Measurements from ENCODE around the gene MAPRE2. TPM values are rescaled to one million over a fixed set of nuclear protein-coding genes. Genes with fewer than 3 reads are reported as not detected.

Gene MAPRE2
- total and polyA plus RNA-seq, 8 donors: 37.4 to 56.3 (median 50.0) TPM

GRCh38 chr18:35084494-35085449 lies 43.6 kb downstream of the MAPRE2 start:
- Histone ChIP-seq H3K4me1 (peaks cover 0 to 7% of the 10 kb centered on the region in 2 donors), H3K9me3 (no peaks in the 10 kb centered on the region), H3K36me3 (no peaks in the 10 kb centered on the region), H3K4me3 (no peak overlapping the region), H3K27me3 (no peaks in the 10 kb centered on the region), H3K27ac (no peak overlapping the region)
- DNase-seq (no peak), ATAC-seq (peak; percentile 12)
- intact Hi-C loops (cut with DNase I): no loop called here
- no peak for TF ChIP-seq CTCF (IDR thresholded peaks at IDR 0.05)

GRCh38 chr18:35085450-35086380 lies 44.5 kb downstream of the MAPRE2 start:
- H3K36me3 ChIP-seq: no peaks in the 10 kb centered on the region
- ATAC-seq: no peak
- peak in 1 of 4 donors; percentile 3 for DNase-seq
- H3K27me3 ChIP-seq: no peaks in the 10 kb centered on the region
- TF ChIP-seq CTCF (IDR thresholded peaks at IDR 0.05): no peak
- H3K27ac ChIP-seq: no peak overlapping the region
- no peaks in the 10 kb centered on the region for H3K9me3 ChIP-seq
- peaks cover 0 to 7% of the 10 kb centered on the region in 2 donors for H3K4me1 ChIP-seq
- H3K4me3 ChIP-seq: no peak overlapping the region
- intact Hi-C loops (cut with DNase I): no loop called here

- Histone ChIP-seq H3K9me3 (no peaks in the 10 kb centered on the region), H3K27ac (no peak overlapping the region), H3K27me3 (no peaks in the 10 kb centered on the region), H3K4me3 (no peak overlapping the region), H3K36me3 (no peaks in the 10 kb centered on the region), H3K4me1 (peaks cover 0 to 7% of the 10 kb centered on the region in 2 donors)
- no peak for TF ChIP-seq CTCF (IDR thresholded peaks at IDR 0.05)
- intact Hi-C loops (cut with DNase I): no loop called here
- ATAC-seq (no peak), DNase-seq (no peak)
Measured at GRCh38 chr18:35086704-35087103, 45.5 kb downstream of the MAPRE2 start.

- no peaks in the 10 kb centered on the region for H3K9me3 ChIP-seq
- H3K27me3 ChIP-seq: no peaks in the 10 kb centered on the region
- no peaks in the 10 kb centered on the region for H3K36me3 ChIP-seq
- no peak for DNase-seq
- no peak for ATAC-seq
- peaks cover 0 to 7% of the 10 kb centered on the region in 2 donors for H3K4me1 ChIP-seq
- intact Hi-C loops (cut with DNase I): no loop called here
- no peak overlapping the region for H3K27ac ChIP-seq
- TF ChIP-seq CTCF (IDR thresholded peaks at IDR 0.05): no peak
- no peak overlapping the region for H3K4me3 ChIP-seq
Measured at GRCh38 chr18:35087726-35088125, 46.5 kb downstream of the MAPRE2 start.

GRCh38 chr18:35088921-35089320 lies 47.7 kb downstream of the MAPRE2 start:
- no peak for DNase-seq

More at GRCh38 chr18:35088921-35089320, 47.7 kb downstream of the MAPRE2 start:
- H3K36me3 ChIP-seq: no peaks in the 10 kb centered on the region
- H3K4me3 ChIP-seq: no peak overlapping the region
- peaks cover 0 to 7% of the 10 kb centered on the region in 2 donors for H3K4me1 ChIP-seq
- intact Hi-C loops (cut with DNase I): no loop called here
- no peak for TF ChIP-seq CTCF (IDR thresholded peaks at IDR 0.05)
- no peaks in the 10 kb centered on the region for H3K9me3 ChIP-seq
- H3K27me3 ChIP-seq: no peaks in the 10 kb centered on the region
- H3K27ac ChIP-seq: no peak overlapping the region
- ATAC-seq: no peak
